Activated CD4-positive, alpha-beta T cell treated with anti-CD3 and anti-CD28 coated beads for 24 hours (primary cell): Measurements from ENCODE around the gene MAFG.
A peak's percentile ranks its signal among the peaks of the same experiment; 100 is the strongest.

Experiments used
- DNase-seq, 2 donors: peaks; one replicate each; pipeline ENCODE4 v3.0.0-alpha.2; 2020; ENCODE audit warnings: low read depth in 2 of 2

The MAFG gene

GRCh38 chr17:81939881-81940385 is 12.4 kb upstream of the MAFG start:
- no peak for DNase-seq

GRCh38 chr17:81939218-81939617 is 11.7 kb upstream of the MAFG start:
- no peak for DNase-seq

GRCh38 chr17:81935709-81936084 is 8.2 kb upstream of the MAFG start:
- no peak for DNase-seq

- no peak for DNase-seq
Measured at GRCh38 chr17:81934850-81935708, 7.5 kb upstream of the MAFG start.

- no peak for DNase-seq
Measured at GRCh38 chr17:81934098-81934757, 6.7 kb upstream of the MAFG start.

- DNase-seq, result no peak
Measured at GRCh38 chr17:81933178-81933699, 5.7 kb upstream of the MAFG start.

- no peak for DNase-seq
Measured at GRCh38 chr17:81932333-81932983, 4.9 kb upstream of the MAFG start.

- no peak for DNase-seq
Measured at GRCh38 chr17:81931557-81932332, 4.2 kb upstream of the MAFG start.

- DNase-seq, result no peak
Measured at GRCh38 chr17:81931189-81931556, 3.6 kb upstream of the MAFG start.

GRCh38 chr17:81930142-81931125 is 2.9 kb upstream of the MAFG start:
- no peak for DNase-seq

GRCh38 chr17:81929253-81930141 is 2.0 kb upstream of the MAFG start:
- no peak for DNase-seq

GRCh38 chr17:81928544-81929252 is 1.2 kb upstream of the MAFG start:
- DNase-seq, result no peak

GRCh38 chr17:81927152-81927652 is 333 bp downstream of the MAFG start:
- no peak for DNase-seq

GRCh38 chr17:81926451-81927151 is 934 bp downstream of the MAFG start:
- DNase-seq, result peak; percentile 48 to 49

GRCh38 chr17:81925860-81926450 is 1.6 kb downstream of the MAFG start:
- DNase-seq, result no peak

- DNase-seq, result no peak
Measured at GRCh38 chr17:81924557-81925532, 2.7 kb downstream of the MAFG start.
